ENCODE data around the gene LHX2. TPM values are rescaled to one million over a fixed set of nuclear protein-coding genes. Genes with fewer than 3 reads are reported as not detected.

Gene LHX2
- total RNA-seq, 4 donors from 2014 or later: 0.22 TPM; not detected in 3

- 25 to 28% methylated on average over 6 to 7 of the region's 8 CpGs for WGBS, 2 donors
- DNase-seq: no peak
- H3K4me3 ChIP-seq: no peak overlapping the region
- TF ChIP-seq POLR2A (IDR thresholded peaks at IDR 0.05): no peak
- TF ChIP-seq, protein P1, sequence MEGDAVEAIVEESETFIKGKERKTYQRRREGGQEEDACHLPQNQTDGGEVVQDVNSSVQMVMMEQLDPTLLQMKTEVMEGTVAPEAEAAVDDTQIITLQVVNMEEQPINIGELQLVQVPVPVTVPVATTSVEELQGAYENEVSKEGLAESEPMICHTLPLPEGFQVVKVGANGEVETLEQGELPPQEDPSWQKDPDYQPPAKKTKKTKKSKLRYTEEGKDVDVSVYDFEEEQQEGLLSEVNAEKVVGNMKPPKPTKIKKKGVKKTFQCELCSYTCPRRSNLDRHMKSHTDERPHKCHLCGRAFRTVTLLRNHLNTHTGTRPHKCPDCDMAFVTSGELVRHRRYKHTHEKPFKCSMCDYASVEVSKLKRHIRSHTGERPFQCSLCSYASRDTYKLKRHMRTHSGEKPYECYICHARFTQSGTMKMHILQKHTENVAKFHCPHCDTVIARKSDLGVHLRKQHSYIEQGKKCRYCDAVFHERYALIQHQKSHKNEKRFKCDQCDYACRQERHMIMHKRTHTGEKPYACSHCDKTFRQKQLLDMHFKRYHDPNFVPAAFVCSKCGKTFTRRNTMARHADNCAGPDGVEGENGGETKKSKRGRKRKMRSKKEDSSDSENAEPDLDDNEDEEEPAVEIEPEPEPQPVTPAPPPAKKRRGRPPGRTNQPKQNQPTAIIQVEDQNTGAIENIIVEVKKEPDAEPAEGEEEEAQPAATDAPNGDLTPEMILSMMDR (IDR thresholded peaks at IDR 0.05): no peak
- H3K4me1 ChIP-seq: peaks cover 40 to 84% (median 41%) of the 10 kb centered on the region in 3 donors
- H3K27ac ChIP-seq: no peak overlapping the region
- intact Hi-C loops (cut with DNase I): no loop called here
- no peaks in the 10 kb centered on the region for H3K36me3 ChIP-seq
- H3K27me3 ChIP-seq: peaks cover 76 to 100% (median 85%) of the 10 kb centered on the region in 4 donors
- no peaks in the 10 kb centered on the region for H3K9me3 ChIP-seq
These were observed 2.8 kb downstream of the LHX2 start for GRCh38 chr9:124014211-124014955.

DNA sequence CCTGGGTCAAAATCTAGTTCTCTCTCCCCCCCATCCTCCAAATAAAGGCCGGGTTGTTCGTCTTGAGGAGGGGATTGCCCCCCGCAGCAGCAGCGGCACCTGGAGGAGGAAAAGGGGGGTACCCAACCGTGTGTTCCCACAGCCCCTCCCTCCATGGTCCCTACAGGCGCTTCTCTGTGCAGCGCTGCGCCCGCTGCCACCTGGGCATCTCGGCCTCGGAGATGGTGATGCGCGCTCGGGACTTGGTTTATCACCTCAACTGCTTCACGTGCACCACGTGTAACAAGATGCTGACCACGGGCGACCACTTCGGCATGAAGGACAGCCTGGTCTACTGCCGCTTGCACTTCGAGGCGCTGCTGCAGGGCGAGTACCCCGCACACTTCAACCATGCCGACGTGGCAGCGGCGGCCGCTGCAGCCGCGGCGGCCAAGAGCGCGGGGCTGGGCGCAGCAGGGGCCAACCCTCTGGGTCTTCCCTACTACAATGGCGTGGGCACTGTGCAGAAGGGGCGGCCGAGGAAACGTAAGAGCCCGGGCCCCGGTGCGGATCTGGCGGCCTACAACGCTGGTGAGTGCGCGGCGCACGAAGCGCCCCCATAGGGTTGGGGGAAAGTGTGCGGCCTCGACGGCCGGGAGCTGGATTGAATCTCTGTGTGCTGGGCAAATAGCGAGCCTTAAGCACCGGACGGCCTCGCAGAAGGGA, 3.5 kb downstream of the LHX2 start:
- DNase-seq: no peak
- TF ChIP-seq, protein P1 (IDR thresholded peaks at IDR 0.05): no peak
- no peak for TF ChIP-seq POLR2A (IDR thresholded peaks at IDR 0.05)
- Histone ChIP-seq H3K4me3 (no peak overlapping the region), H3K9me3 (no peaks in the 10 kb centered on the region), H3K27ac (no peak overlapping the region), H3K27me3 (peaks cover 75 to 100% (median 82%) of the 10 kb centered on the region in 4 donors), H3K4me1 (peaks cover 40 to 79% (median 41%) of the 10 kb centered on the region in 3 donors), H3K36me3 (no peaks in the 10 kb centered on the region)
- intact Hi-C loops (cut with DNase I): no loop called here
- 9 to 15% methylated on average over 4 to 16 of the region's 57 CpGs for WGBS, 2 donors

- Histone ChIP-seq H3K4me1 (peaks cover 39 to 79% (median 40%) of the 10 kb centered on the region in 3 donors), H3K36me3 (no peaks in the 10 kb centered on the region), H3K27me3 (peaks cover 76 to 100% (median 84%) of the 10 kb centered on the region in 4 donors), H3K27ac (no peak overlapping the region), H3K9me3 (no peaks in the 10 kb centered on the region), H3K4me3 (no peak overlapping the region)
- intact Hi-C loops (cut with DNase I): no loop called here
- WGBS, 2 donors: 13% methylated on average over 12 to 25 of the region's 26 CpGs
- DNase-seq: no peak
- TF ChIP-seq, protein P1 (IDR thresholded peaks at IDR 0.05): no peak
- no peak for TF ChIP-seq POLR2A (IDR thresholded peaks at IDR 0.05)
These were observed 4.1 kb downstream of the LHX2 start for GRCh38 chr9:124015661-124016131.

DNA sequence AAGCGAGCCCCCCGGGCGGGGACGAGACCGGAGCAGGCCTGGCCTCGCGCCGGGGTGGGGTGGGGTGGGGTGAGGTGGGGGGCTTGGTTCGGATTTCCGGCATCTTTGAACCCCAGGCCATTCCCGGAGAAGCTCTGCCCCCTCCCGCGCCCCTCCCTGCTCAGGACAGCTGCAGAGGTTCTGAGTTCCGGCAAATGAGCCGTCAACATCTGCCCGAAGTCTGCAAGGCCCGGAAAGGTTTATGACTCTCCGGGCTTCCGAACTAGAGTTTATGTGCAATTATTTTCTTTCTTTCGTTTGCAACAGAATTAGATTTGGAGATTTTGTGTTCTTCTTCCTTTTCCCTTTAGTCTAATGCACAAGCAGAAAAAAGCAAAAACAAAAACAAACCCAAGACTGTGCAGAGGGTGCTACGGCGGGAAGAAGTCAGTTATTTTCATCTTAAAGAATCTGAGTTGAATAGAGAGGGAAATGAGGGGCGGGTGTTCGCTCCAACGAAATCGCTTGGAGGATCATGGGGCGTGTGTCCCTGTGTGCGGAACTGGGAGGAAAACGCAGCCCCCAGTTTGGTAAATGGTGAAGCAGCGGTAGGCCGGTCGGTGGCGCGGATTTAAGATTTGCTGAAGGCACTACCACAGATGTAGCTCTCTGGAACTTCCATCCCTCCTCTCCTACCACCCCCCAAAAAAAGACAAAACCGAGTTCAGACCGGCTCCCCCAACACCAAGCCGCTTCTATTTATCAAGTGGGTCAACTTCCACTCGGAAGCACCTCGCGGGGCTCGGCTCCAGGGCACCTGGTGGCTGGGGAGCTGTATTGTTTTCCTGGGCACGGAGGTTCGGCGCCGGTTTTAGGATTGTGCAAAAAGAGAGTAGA, 4.8 kb downstream of the LHX2 start:
- Histone ChIP-seq H3K27ac (no peak overlapping the region), H3K27me3 (peaks cover 78 to 100% (median 82%) of the 10 kb centered on the region in 4 donors), H3K36me3 (no peaks in the 10 kb centered on the region), H3K4me3 (no peak overlapping the region), H3K9me3 (no peaks in the 10 kb centered on the region), H3K4me1 (peaks cover 32 to 78% (median 37%) of the 10 kb centered on the region in 3 donors)
- TF ChIP-seq, protein P1 (IDR thresholded peaks at IDR 0.05): no peak
- no peak for TF ChIP-seq POLR2A (IDR thresholded peaks at IDR 0.05)
- WGBS, 2 donors: 12 to 22% methylated on average over 20 to 31 of the region's 45 CpGs
- intact Hi-C loops (cut with DNase I): no loop called here
- no peak for DNase-seq

Measured in esophagus squamous epithelium (tissue), 5 donors.